GM18519 (cell line): ENCODE measurements around the gene MINDY3.

Source experiments
- ATAC-seq: cut with Tn5 transposase; IDR thresholded peaks from one replicate; pipeline ENCODE4 v1.9.1; 2021; ENCODE audit warnings: mild to moderate bottlenecking, moderate library complexity; ENCODE audit not compliant: unreplicated experiment, low FRiP score

The MINDY3 gene

DNA sequence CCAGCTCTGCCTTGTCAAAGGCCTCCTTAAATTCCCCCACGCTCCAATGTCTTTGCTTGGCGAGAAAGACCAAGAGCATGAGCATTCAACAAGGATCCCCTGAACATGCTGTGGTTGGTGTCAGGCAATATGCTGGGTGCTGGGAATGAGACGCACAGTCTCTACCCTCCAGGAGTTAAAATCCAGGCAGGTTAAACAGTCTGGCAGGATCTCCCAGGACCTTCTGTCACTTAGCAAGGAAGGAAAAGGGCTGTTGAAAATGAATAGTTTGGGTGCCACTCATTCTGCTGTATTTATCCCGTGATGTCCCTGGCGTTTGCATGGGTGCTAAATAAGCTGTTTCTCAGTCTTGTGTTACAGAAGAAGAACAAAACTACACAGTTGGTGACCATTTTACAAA is 118.7 kb downstream of the MINDY3 start:
- ATAC-seq = no peak

- ATAC-seq = no peak
Measured at GRCh38 chr10:15740261-15740660, 120.0 kb downstream of the MINDY3 start.

GRCh38 chr10:15739254-15739970 is 120.9 kb downstream of the MINDY3 start:
- ATAC-seq = no peak

DNA sequence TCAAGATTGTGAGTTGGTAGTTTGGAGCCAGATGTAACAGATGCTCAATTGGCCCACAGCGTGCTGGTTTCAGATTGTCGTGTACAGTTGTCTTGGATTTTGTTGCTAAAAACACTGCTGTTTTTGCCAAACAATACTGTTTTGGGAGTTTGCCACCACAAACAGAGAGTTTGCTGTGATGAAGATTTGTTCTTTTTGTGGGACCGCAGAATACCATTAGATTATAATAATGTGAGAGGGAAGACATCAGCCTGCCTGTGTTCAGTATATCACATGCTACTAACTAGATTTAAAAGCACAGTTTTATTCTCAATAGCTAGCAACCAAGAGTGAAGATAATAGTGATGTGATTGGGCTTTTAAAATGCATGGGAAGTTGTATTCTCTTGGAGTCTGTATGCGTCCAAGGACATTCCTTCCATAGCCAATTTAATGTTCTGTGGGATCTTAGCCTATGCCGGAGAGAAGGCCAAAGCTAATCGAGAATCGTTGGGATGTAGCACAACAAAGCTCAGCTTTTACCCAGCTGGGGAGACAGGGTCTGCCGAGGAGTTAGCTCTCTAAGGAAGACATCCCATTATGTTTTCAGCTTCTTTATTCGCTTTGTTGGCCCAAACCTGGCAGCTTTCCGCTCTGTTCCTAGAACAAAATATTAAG is 121.9 kb downstream of the MINDY3 start:
- ATAC-seq = no peak

- ATAC-seq = no peak
Measured at GRCh38 chr10:15737656-15738055, 122.7 kb downstream of the MINDY3 start.

- ATAC-seq = no peak
Measured at GRCh38 chr10:15735763-15736162, 124.5 kb downstream of the MINDY3 start.

DNA sequence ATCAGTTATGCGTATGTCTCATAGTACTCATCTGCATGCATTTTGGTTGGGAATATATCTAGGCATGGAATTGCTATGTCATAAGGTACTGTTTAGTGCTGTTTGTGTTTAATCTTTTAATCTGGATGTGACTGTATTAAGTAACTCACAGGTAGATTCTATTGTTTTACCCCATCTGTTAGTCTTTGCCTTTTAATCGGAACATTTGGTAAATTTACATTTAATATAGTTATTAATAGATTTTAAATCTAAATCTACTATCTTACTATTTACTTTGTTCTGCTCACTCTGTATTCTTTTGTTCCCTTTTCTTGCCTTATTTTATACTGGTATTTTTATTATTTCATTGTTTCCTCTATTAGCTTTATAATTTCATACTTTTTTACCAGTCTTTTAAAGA is 130.0 kb downstream of the MINDY3 start:
- no peak for ATAC-seq

DNA sequence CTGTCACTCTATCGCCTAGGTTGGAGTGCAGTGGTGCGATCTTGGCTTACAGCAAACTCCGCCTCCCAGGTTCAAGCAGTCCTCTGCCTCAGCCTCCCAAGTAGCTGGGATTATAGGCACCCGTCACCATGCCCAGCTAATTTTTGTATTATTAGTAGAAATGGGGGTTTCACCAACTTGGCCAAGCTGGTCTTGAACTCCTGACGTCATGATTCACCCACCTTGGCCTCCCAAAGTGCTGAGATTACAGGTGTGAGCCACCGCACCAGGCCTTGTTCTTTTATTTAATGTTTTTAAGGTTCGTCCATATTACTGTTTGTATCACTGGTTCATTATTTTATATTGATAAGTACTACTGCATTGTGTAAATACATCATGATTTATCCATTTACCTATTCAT is 130.4 kb downstream of the MINDY3 start:
- no peak for ATAC-seq
